PC-3 (cell line): Measurements from ENCODE around the gene ARMH4. TPM values are rescaled to one million over a fixed set of nuclear protein-coding genes. Genes with fewer than 3 reads are reported as not detected.

ENCODE experiments used
- ATAC-seq: fragments of 200-7000 bp; cut with Tn5 transposase; 2 replicates; pipeline ENCODE4 v1.9.1; 2020; ENCODE audit warnings: mild to moderate bottlenecking, moderate library complexity
- BruUV-seq: library from RNA; stranded (reverse); fragments of 400-500 nt; replicated peaks from 2 replicates; lab custom pipeline; 2021; lab: Mats Ljungman, UMichigan
- CTCF ChIA-PET: fragments of 300-600 bp; sonication (Branson Sonifier 250); formaldehyde crosslinking; loops from one replicate; lab custom pipeline; 2022; ENCODE audit warnings: antibody characterized with exemption; lab: Charles Lee
- POLR2A ChIA-PET: fragments of 300-600 bp; sonication (Branson Sonifier 250); formaldehyde crosslinking; loops from one replicate; lab custom pipeline; 2022; ENCODE audit warnings: antibody characterized with exemption; ENCODE audit not compliant: unreplicated experiment; lab: Charles Lee
- DNase-seq: peaks from one replicate; pipeline ENCODE4 v3.0.0-alpha.2; 2015
- H2AFZ ChIP-seq: fragments of 300-600 bp; sonication (generic); 2 replicates; pipeline ENCODE4 v1.6.0; 2016; ENCODE audit warnings: antibody characterized with exemption, low read length
- H3F3A ChIP-seq: fragments of 300-600 bp; sonication (generic); one replicate; pipeline ENCODE4 v1.6.0; 2017; ENCODE audit warnings: antibody characterized with exemption, low read length, control low read depth, mild to moderate bottlenecking; ENCODE audit not compliant: unreplicated experiment
- H3K27ac ChIP-seq: fragments of 300-600 bp; sonication (generic); 2 replicates; pipeline ENCODE4 v1.5.1; 2016; ENCODE audit warnings: mild to moderate bottlenecking, low read length
- H3K27me3 ChIP-seq: fragments of 300-600 bp; sonication (generic); 2 replicates; pipeline ENCODE4 v1.6.1; 2016; ENCODE audit warnings: low read length, mixed read lengths
- H3K36me3 ChIP-seq: fragments of 300-600 bp; sonication (generic); 2 replicates; pipeline ENCODE4 v1.6.1; 2016; ENCODE audit warnings: low read depth, mixed run types, low read length, mixed read lengths
- H3K4me1 ChIP-seq: fragments of 300-600 bp; sonication (generic); 2 replicates; pipeline ENCODE4 v1.5.1; 2016; ENCODE audit warnings: low read length; ENCODE audit not compliant: insufficient read depth
- H3K4me2 ChIP-seq: fragments of 300-600 bp; sonication (generic); 2 replicates; pipeline ENCODE4 v1.6.0; 2016; ENCODE audit warnings: low read length
- H3K4me3 ChIP-seq: fragments of 300-600 bp; sonication (generic); 2 replicates; pipeline ENCODE4 v1.5.1; 2016; ENCODE audit warnings: mild to moderate bottlenecking, low read length, mixed read lengths
- H3K79me2 ChIP-seq: fragments of 300-600 bp; sonication (generic); 2 replicates; pipeline ENCODE4 v1.6.1; 2017; ENCODE audit warnings: low read length, mixed read lengths
- H3K9ac ChIP-seq: fragments of 300-600 bp; sonication (generic); 2 replicates; pipeline ENCODE4 v1.6.0; 2016; ENCODE audit warnings: mild to moderate bottlenecking, low read length
- H3K9me2 ChIP-seq: fragments of 300-600 bp; sonication (generic); replicated peaks from 2 replicates; pipeline ENCODE4 v1.6.1; 2016; ENCODE audit warnings: mixed run types, low read length, mixed read lengths
- H3K9me3 ChIP-seq: fragments of 300-600 bp; sonication (generic); 2 replicates; pipeline ENCODE4 v1.6.1; 2016; ENCODE audit warnings: low read length, mixed read lengths
- H4K20me1 ChIP-seq: fragments of 300-600 bp; sonication (generic); 2 replicates; pipeline ENCODE4 v1.6.1; 2016; ENCODE audit warnings: low read length, mixed read lengths
- EZH2 ChIP-seq: fragments of 300-600 bp; sonication (generic); IDR thresholded peaks from one replicate; pipeline ENCODE4 v1.6.1; 2017; ENCODE audit warnings: antibody characterized with exemption, mild to moderate bottlenecking, low read length; ENCODE audit not compliant: unreplicated experiment
- EZH2phosphoT487 ChIP-seq: fragments of 300-600 bp; sonication (generic); IDR thresholded peaks from 2 replicates; pipeline ENCODE4 v1.6.1; 2018; ENCODE audit warnings: mild to moderate bottlenecking, antibody characterized with exemption, low read length, borderline replicate concordance
- intact Hi-C: fragments of 100-400 bp; cut with micrococcal nuclease; formaldehyde crosslinking; loops from 2 replicates; pipeline ENCODE4 v1.9.0; 2023
- total RNA-seq: library from RNA; depleted of rRNA; stranded (reverse); fragments of >200 nt; gene quantifications from 2 replicates; pipeline ENCODE4 v1.2.3, GENCODE V29; 2014
- TF ChIP-seq, protein P1 (sequence below): fragments of 300-600 bp; sonication (generic); conservative IDR thresholded peaks from 2 replicates; pipeline ENCODE4 v1.5.1; 2017; ENCODE audit warnings: antibody characterized with exemption, low read depth, mild to moderate bottlenecking, low read length

ARMH4 gene
- total RNA-seq, 1 experiment from 2014 or later, result 2.6 TPM

DNA sequence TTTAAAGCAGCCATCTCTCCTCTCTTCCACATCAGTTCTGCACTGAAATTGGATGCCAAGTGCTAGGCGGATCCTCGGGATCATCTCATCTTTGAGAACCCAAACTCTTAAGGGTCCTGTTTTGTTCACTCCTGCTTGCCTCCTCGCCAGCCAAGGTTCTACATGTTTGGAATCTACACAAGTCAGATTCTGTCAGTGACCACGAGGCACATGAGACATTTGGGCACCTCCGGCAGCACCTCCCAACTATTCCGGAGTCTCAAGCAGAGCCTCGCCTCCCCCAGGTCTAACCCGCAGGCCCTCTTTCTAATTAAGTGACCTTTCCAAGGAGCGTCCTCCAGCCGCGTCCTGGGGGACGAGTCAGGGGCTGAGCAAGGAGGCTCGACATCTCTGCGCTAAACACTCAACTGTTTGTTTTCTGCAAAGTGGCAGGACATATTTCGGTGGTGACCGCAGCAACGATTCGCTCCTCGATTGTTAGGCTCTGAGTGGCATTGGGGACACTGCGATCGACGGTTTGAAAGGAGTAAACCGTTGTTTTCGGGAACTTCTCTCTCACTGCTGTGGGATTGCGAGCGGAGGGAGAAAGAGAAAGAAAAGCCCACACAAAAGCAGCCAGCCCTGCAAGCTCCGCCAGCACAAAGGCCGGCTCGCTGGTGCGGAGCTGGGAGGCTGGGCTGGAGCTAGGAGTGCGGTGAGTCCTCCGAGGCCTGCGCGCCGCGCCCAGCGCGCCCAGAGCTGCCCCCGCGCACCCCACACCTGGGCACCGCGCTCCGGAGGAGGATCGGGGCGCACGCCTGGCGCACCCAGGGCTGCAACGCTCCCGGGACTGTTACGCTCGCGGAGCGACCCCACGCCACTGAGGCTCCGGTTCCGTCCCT, 640 bp downstream of the ARMH4 start:
- POLR2A ChIA-PET, result no interaction called here
- H3K27ac ChIP-seq, result no peak overlapping the region
- CTCF ChIA-PET, result no interaction called here
- H3K9me2 ChIP-seq, result no peaks in the 10 kb centered on the region
- BruUV-seq, result TSS peak; percentile 35
- H3K9me3 ChIP-seq, result no peaks in the 10 kb centered on the region
- intact Hi-C loops, result loop anchor here (1.0 to 2.0 kb wide), 2 partner anchors 43 to 49 kb away; partner anchors contain the start of gene ACTR10
- peak overlapping the region; percentile 73 for H3K4me3 ChIP-seq
- H3K36me3 ChIP-seq, result no peaks in the 10 kb centered on the region
- H3K27me3 ChIP-seq, result peaks cover 54% of the 10 kb centered on the region
- peaks cover 12% of the 10 kb centered on the region for H3K4me1 ChIP-seq
- DNase-seq (peak; percentile 54), ATAC-seq (peak; percentile 65)
- peak overlapping the region; percentile 97 for H2AFZ ChIP-seq
- peak overlapping the region; percentile 91 for H3K4me2 ChIP-seq
- H3F3A ChIP-seq, result no peaks in the 10 kb centered on the region
- peak; percentile 93 for TF ChIP-seq EZH2
- TF ChIP-seq EZH2phosphoT487, result peak; percentile 64; the same call in 1 of the 2 replicates
- TF ChIP-seq, protein P1, sequence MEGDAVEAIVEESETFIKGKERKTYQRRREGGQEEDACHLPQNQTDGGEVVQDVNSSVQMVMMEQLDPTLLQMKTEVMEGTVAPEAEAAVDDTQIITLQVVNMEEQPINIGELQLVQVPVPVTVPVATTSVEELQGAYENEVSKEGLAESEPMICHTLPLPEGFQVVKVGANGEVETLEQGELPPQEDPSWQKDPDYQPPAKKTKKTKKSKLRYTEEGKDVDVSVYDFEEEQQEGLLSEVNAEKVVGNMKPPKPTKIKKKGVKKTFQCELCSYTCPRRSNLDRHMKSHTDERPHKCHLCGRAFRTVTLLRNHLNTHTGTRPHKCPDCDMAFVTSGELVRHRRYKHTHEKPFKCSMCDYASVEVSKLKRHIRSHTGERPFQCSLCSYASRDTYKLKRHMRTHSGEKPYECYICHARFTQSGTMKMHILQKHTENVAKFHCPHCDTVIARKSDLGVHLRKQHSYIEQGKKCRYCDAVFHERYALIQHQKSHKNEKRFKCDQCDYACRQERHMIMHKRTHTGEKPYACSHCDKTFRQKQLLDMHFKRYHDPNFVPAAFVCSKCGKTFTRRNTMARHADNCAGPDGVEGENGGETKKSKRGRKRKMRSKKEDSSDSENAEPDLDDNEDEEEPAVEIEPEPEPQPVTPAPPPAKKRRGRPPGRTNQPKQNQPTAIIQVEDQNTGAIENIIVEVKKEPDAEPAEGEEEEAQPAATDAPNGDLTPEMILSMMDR, result no peak
- H3K9ac ChIP-seq, result peak overlapping the region; percentile 3; the same call in 1 of the 2 replicates
- H3K79me2 ChIP-seq, result no peaks in the 10 kb centered on the region
- no peaks in the 10 kb centered on the region for H4K20me1 ChIP-seq

DNA sequence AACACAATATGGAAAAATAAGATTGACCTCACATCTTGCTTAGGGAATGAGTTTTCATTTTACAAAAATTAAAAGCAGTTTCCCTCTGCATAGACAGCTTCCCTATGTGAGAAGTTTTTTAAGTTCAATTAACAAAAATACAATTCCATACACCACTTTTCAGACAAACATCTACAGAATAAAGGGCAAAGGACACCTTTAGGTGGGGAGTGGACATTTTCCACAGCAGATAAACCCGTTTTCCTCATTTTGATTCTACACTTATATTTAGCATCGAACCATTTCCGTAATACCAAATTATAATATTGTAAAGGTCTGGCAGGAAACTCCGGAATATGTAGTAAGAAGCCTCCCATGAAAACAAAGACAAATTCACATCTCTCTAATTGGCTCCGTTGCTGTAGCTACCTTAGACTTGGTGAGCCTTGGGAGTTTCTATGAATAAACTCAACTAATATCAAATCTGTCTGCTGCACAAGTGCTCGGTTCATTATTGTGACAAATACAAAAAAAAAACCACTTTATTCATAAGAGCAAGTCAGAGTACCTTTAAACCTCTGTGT, 1.7 kb downstream of the ARMH4 start:
- Histone ChIP-seq H3K79me2 (no peaks in the 10 kb centered on the region), H3K27ac (no peak overlapping the region), H3K4me1 (peaks cover 12% of the 10 kb centered on the region), H3K9me2 (no peaks in the 10 kb centered on the region), H2AFZ (no peak overlapping the region), H4K20me1 (no peaks in the 10 kb centered on the region), H3K36me3 (no peaks in the 10 kb centered on the region), H3K4me3 (no peak overlapping the region), H3K9ac (no peak overlapping the region), H3F3A (no peaks in the 10 kb centered on the region), H3K4me2 (no peak overlapping the region), H3K27me3 (peaks cover 65% of the 10 kb centered on the region), H3K9me3 (no peaks in the 10 kb centered on the region)
- intact Hi-C loops, result no loop called here
- POLR2A ChIA-PET, result no interaction called here
- TF ChIP-seq EZH2, result peak; percentile 78
- TF ChIP-seq, protein P1, result no peak
- peak; percentile 8; the same call in 1 of the 2 replicates for TF ChIP-seq EZH2phosphoT487
- no peak for DNase-seq
- CTCF ChIA-PET, result interaction anchor here (0.7 kb wide), 1 partner anchor 61 kb away, joined by 4 read pairs; no protein-coding TSS in a partner anchor
- ATAC-seq, result no peak
- BruUV-seq, result no TSS peak
